Measurements from ENCODE around the gene TTYH1. TPM values are rescaled to one million over a fixed set of nuclear protein-coding genes. Genes with fewer than 3 reads are reported as not detected.
A peak's percentile ranks its signal among the peaks of the same experiment; 100 is the strongest.

Gene TTYH1
- polyA plus RNA-seq, 1 of the 3 experiments (the other 2 are of a cell fraction) = 0.05 TPM

DNA sequence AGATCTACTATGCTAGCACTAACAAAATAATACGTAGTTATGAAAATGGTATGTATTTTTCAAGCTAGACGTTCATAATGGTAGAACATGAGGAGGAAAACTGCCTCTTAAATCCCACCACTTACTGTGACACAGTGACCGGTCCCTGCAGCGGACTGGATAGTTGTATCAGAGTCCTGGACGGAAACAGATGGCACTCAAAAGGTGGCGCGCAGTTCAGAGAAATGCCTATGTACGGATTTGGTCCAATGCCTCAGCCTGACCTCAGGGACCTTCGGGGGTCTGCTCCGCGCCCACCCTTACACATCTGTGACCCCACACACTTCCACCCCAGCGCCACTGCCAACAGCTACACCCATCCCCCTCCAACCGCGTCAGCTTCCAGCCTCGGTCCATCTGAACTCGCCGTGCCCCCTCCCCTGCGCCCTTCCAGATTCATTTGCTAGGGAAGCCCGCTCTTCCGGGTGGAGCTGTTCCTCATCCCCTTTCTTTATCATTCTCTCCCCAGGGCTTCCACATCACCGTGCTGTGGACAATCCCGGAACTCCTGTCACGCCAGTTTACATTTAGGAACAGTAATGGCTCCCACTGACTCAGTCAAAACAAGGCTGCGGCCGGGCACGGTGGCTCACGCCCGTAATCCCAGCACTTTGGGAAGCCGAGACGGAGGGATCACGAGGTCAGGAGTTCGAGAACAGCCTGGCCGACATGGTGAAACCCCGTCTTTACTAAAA, 32.9 kb downstream of the TTYH1 start (continued):
- TF ChIP-seq FOSL2 (IDR thresholded peaks at IDR 0.05; ENCODE audit: borderline replicate concordance, low read depth) (no peak), RCOR1 (IDR thresholded peaks at IDR 0.05; ENCODE audit: low read length) (no peak), IRF3 (IDR thresholded peaks at IDR 0.05; ENCODE audit: low read depth, low read length) (no peak), SMC3 (IDR thresholded peaks at IDR 0.05; ENCODE audit: low read depth, low read length) (no peak), RFX5 (IDR thresholded peaks at IDR 0.05; ENCODE audit: low read length) (no peak), REST (IDR thresholded peaks at IDR 0.05; ENCODE audit: low read depth, low read length) (no peak), YY1 (IDR thresholded peaks at IDR 0.05; ENCODE audit: low read depth) (peak; percentile 85), USF2 (IDR thresholded peaks at IDR 0.05; ENCODE audit: borderline replicate concordance, low read depth, low read length) (no peak), EP300 (IDR thresholded peaks at IDR 0.05; ENCODE audit: borderline replicate concordance in 1 of 2, low read depth in 1 of 2, low read length in 1 of 2) (no peak), RAD21 (IDR thresholded peaks at IDR 0.05; ENCODE audit: low read length) (no peak), JUND (IDR thresholded peaks at IDR 0.05) (no peak), EZH2phosphoT487 (IDR thresholded peaks at IDR 0.05; ENCODE audit: borderline replicate concordance, low read depth) (no peak), POLR2AphosphoS5 (IDR thresholded peaks at IDR 0.05; ENCODE audit: low read depth, low read length) (no peak), TEAD4 (IDR thresholded peaks at IDR 0.05; ENCODE audit: borderline replicate concordance, insufficient read depth) (no peak), ELF1 (IDR thresholded peaks at IDR 0.05) (peak; percentile 41; the same call in 1 of the 2 replicates)
- TF ChIP-seq, protein P1, sequence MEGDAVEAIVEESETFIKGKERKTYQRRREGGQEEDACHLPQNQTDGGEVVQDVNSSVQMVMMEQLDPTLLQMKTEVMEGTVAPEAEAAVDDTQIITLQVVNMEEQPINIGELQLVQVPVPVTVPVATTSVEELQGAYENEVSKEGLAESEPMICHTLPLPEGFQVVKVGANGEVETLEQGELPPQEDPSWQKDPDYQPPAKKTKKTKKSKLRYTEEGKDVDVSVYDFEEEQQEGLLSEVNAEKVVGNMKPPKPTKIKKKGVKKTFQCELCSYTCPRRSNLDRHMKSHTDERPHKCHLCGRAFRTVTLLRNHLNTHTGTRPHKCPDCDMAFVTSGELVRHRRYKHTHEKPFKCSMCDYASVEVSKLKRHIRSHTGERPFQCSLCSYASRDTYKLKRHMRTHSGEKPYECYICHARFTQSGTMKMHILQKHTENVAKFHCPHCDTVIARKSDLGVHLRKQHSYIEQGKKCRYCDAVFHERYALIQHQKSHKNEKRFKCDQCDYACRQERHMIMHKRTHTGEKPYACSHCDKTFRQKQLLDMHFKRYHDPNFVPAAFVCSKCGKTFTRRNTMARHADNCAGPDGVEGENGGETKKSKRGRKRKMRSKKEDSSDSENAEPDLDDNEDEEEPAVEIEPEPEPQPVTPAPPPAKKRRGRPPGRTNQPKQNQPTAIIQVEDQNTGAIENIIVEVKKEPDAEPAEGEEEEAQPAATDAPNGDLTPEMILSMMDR (IDR thresholded peaks at IDR 0.05) = no peak

All from SK-N-SH (cell line).